Measurements from ENCODE around the gene TEKT1. TPM values are rescaled to one million over a fixed set of nuclear protein-coding genes. Genes with fewer than 3 reads are reported as not detected.
"Not testable (repeated sequence)": the region's sequence is repeated elsewhere in the genome, so short reads cannot be mapped to it uniquely, and the experiment has no call there.

The TEKT1 gene
- total RNA-seq, 1 donor from 2014 or later: 0.41 TPM

DNA sequence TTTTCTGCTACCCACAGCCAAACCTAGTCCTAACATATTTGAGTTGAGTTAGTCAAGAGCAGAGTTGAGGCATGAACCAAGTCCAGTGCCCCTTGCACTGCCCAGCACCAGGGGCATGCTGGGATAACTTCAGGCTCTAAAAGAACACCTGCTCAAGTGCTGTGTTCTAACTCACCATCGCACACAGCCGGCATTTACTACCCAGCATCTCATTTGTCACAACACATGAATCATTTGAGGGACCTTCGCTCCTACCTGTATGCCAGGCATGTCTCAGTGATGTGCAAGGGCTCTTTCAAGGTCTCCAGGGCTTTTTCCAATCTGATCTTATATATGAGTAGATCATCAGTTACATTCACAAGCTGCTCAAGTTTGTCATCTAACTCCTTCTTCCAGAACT is 12.6 kb downstream of the TEKT1 start:
- no peak for FAIRE-seq
- no peak for DNase-seq (ENCODE audit: low spot score in 2 of 2)

DNA sequence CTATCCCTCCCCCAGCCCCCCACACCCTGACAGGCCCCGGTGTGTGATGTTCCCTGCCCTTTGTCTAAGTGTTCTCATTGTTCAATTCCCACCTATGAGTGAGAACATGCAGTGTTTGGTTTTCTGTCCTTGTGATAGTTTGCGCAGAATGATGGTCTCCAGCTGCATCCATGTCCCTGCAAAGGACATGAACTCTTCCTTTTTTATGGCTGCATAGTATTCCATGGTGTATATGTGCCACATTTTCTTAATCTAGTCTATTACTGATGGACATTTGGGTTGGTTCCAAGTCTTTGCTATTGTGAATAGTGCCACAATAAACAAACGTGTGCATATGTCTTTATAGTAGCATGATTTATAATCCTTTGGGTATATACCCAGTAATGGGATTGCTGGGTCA is 15.2 kb downstream of the TEKT1 start:
- not testable (repeated sequence) for FAIRE-seq

DNA sequence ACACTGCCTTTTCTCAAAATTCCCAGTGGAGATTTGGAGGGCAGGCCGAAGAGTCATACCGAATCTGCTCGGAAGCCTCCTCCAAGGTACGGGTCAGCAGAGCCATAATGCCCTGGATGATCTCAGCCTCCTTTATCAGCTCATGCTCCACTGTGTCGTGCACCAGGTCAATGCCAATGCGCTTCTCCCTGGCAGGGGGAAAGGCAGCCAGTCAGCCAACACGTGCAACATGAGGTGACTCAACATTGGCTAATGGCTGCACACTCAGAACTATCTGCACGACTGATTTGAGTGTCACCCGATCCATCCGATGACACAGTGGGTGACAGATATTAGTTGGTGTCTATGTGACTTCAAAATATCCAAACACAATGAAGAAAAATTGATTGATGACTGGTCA is 15.8 kb downstream of the TEKT1 start:
- FAIRE-seq (no peak), DNase-seq (ENCODE audit: low spot score in 2 of 2) (no peak)

More for the DNA sequence above, 15.2 kb downstream of the TEKT1 start:
- DNase-seq (ENCODE audit: low spot score in 2 of 2): not testable (repeated sequence)

DNA sequence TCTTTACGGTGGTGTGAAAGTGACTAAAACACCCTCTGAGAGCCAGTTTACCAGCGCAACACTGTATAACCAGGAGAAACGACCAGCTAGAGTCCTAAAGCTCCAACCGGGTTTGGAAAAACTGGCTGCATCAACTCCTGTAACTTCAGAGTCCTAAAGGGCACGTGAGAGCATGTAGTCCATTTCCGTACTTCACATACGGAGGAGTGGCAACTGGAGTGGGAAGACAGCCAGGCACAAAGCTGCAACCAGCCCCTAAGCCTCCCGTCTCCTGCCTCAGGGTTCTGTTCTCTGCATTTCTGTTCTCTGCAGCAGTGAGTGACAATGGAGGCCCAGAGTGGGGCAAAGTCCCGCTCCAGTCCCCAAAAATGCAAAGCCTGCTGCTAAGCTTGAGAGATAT is 19.2 kb downstream of the TEKT1 start:
- DNase-seq (ENCODE audit: low spot score in 2 of 2) (no peak), FAIRE-seq (no peak)

DNA sequence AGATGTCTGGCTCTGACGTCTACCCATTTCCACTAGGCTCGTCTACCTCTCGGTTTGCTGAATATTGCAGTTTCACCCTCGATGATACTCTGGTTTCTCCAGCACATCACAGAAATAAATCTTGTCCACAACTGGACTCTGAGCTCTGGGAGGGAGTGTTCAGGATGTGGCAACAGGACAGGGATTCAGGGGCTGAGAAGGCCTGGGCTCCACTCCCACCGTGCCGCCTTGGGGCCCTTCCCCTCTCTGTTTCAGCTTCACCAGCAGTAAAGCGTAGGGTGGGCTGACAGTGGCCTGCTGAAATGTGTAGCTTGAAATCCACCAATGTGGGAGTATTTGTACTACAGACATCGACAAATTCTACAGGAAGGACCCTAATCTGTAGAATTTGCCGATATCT is 20.0 kb downstream of the TEKT1 start:
- no peak for DNase-seq (ENCODE audit: low spot score in 2 of 2)
- FAIRE-seq: no peak

DNA sequence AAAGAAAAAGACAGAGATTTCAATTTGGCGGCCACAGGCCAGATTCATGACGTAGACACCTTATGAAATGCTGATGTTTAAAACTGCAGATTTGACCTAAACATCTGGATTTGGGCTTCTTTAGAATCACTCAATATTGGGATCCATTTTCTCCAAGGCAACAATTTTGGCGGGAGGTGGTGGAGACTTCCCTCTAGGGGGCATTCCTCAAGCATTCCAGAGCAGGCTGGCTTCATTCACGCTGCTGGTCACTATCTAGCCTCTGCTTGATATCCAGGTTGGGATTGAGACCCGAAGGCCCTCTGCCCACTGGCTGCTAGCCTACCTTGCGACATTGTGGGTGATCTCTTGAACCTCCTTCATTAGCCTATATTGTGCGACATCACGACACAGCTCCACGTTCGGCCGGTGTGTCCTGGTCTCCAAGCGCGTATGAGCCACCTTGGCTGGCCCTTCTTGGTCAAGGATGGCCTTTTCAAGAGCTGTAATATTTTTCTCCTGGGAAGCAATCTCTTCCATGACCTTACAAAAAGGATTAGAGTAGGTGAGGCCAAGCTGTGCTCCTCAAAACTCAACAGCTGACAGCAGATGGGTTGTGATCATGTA is 31.0 kb downstream of the TEKT1 start:
- FAIRE-seq: no peak
- DNase-seq (ENCODE audit: low spot score in 2 of 2): no peak

- DNase-seq (ENCODE audit: low spot score in 2 of 2) (no peak), FAIRE-seq (no peak)
These were observed 31.8 kb downstream of the TEKT1 start for GRCh38 chr17:6799738-6800137.

DNA sequence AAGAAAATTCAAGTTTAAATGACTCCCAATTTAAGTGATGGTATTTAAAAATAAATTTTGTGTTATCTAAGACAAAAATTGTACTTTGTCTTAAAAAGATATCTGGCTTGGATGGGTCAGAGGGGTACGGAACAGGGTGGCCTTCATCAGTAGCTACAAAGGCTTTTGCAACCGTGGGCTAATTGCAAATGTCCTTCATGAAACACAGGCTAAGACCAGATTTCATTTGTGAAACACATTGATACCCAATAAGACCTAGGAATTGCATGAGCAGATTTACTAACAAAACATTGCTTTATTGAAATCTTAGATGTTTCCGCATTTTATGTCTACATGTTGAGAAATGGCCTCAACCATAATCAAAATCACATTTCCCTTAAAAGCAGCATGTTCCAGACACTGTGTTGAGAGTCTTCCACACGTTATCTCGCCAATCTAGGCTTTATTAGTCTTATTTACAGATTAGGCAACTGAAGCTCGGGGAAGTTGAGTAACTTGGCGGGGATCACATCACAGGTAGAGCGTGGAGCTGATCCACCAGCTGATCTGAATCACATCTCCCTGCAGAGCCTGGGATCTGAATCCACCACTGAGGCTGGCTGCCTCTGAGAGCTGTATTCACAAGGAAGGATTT is 33.7 kb downstream of the TEKT1 start:
- no peak for FAIRE-seq

GRCh38 chr17:6796887-6797490 is 34.5 kb downstream of the TEKT1 start:
- FAIRE-seq: no peak

More for the DNA sequence above, 33.7 kb downstream of the TEKT1 start:
- DNase-seq (ENCODE audit: low spot score in 2 of 2): no peak

DNA sequence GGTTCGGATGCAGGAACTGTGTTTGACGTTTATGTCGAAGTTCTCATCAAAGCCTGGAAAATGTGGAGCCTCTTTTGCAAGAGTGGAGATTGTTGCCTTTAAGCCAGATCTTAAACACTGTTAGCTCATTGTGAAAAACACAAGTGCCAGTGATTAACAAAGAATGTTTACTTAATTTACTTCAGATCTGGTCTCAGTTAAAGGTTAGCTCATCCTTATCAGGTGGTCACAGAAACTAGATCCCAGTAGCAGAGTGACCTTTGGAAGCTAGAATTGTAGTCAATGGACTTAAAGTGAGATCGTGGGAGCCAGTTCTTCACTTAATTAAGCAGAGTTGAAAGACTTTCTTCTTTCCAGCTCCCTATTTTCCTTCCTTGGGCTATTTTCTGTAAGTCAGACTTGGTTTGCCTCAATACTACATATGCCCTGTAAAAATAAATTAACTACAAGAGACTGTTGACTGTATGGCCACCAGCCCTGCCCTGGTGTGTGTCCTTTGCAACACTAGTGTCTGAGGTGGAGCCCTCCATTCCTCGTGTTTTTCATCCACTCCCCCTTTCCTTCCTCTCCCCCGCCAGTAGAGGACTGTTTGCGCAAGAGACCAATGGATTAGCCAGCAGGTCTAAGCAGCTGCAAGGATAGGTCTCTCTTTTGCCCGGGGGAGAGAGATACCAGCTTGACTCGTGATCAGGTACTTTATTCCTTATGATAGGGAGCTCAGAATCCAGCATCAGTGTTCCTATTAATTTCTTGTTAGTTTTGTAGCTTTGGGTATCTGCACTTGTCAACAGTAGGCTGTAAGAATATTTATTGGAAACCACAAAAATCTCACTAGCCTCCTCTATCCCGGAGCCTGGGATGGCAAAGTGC is 35.3 kb downstream of the TEKT1 start:
- FAIRE-seq: no peak
- DNase-seq (ENCODE audit: low spot score in 2 of 2): no peak

More at GRCh38 chr17:6796887-6797490, 34.5 kb downstream of the TEKT1 start:
- no peak for DNase-seq (ENCODE audit: low spot score in 2 of 2)

GRCh38 chr17:6793748-6794493 is 37.6 kb downstream of the TEKT1 start:
- FAIRE-seq (no peak), DNase-seq (ENCODE audit: low spot score in 2 of 2) (no peak)

GRCh38 chr17:6789146-6789545 is 42.4 kb downstream of the TEKT1 start:
- DNase-seq (ENCODE audit: low spot score in 2 of 2) (no peak), FAIRE-seq (no peak)

DNA sequence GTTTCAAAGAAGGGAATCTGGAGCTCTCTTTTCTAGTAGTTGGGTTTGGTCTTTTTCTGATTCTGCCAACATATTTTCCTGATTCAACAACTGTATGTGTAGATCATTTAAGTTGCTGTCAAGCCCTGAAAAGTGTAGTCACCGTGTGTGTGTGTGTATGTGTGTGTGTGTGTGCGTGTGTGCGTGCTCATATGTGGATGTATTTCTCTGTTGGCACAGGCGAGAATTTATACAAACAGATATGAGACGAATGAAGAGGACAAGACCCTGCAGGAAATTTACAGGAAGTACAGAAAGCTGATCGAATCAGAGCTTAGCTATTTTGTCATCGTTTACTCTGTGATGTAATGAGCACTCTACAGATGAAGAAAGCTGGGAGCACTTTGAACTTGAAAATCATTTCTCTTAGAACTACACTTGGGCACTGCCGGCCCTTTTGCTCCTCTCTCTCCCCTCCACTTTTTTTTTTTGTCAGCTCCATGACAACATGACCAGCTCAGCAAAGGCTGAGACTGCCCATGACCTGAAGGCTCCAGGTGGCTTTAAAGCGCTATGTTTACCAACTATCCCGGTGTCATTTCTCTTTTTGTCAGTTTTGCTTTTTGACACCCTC is 44.3 kb downstream of the TEKT1 start:
- DNase-seq (ENCODE audit: low spot score in 2 of 2) (no peak), FAIRE-seq (no peak)

DNA sequence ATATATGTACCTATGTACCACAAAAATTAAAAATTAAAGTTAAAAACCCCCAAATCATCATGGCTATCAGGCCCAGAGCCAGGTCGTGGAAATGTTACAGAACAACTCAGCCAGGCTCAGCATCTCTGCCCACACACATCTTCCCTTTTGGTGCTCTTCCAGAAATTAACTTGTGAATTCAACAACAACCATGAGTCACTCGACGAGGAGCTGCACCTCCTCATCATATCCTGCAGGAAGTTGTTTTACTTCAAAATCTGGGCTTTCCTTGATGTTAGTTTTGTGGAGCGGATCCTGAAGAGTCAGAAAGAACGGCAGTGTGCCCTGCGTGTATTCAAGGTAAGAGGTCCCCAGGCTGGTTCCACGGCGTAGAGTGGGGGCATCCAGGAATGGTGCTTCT is 44.9 kb downstream of the TEKT1 start:
- no peak for FAIRE-seq
- DNase-seq (ENCODE audit: low spot score in 2 of 2): no peak

DNA sequence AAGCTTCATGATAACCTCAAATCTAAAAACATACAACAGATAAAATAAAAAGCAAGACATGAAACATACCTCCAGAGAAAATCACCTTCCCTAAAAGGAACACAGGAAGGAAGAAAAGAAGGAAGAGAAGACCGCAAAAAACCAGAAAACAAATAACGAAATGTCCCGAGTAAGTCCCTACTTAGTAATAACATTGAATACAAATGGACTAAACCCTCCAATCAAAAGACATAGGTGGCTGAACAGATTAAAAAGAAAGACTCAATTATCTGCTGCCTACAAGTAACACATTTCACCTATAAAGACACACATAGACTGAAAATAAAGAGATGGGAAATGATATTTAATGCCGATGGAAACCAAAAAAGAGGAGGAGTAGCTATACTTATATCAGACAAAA is 49.3 kb downstream of the TEKT1 start:
- FAIRE-seq: no peak

GRCh38 chr17:6780886-6781285 is 50.6 kb downstream of the TEKT1 start:
- FAIRE-seq: no peak
- no peak for DNase-seq (ENCODE audit: low spot score in 2 of 2)

More for the DNA sequence above, 49.3 kb downstream of the TEKT1 start:
- no peak for DNase-seq (ENCODE audit: low spot score in 2 of 2)

DNA sequence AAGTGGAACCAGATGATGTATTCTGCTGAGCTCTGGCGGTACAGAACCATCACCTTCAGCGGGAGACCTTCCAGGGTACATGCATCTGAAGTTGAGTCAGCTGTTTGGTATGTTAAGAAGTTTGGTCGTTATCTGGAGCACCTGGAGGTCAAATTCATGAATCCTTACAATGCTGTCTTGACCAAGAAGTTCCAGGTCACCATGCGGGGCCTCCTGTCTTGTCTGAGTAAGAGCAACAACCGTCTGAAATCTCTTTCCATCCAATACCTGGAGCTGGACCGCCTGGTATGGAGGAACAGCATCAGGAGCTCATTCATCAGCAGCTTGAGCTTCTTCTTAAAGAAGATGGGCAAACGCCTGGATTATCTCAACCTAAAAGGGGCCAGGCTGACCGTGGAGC is 51.5 kb downstream of the TEKT1 start:
- no peak for DNase-seq (ENCODE audit: low spot score in 2 of 2)
- FAIRE-seq: no peak

- no peak for DNase-seq (ENCODE audit: low spot score in 2 of 2)
- FAIRE-seq: no peak
These were observed 52.1 kb downstream of the TEKT1 start for GRCh38 chr17:6779411-6779810.

GRCh38 chr17:6775871-6776405 is 55.6 kb downstream of the TEKT1 start, which contains the start of gene FBXO39:
Gene FBXO39 (plus strand): TSS chr17:6776215. CDS start chr17:6779869, 3,654 bp downstream.
- DNase-seq (ENCODE audit: low spot score in 2 of 2) (no peak), FAIRE-seq (no peak)

Data from frontal cortex (tissue), 4 donors.